ENCODE data around the gene SCN10A. TPM values are rescaled to one million over a fixed set of nuclear protein-coding genes. Genes with fewer than 3 reads are reported as not detected.

SCN10A gene
- total and polyA plus RNA-seq, 9 of the 15 experiments (the other 6 are each of a cell fraction or from before 2014, with no cell fraction given) = not detected

DNA sequence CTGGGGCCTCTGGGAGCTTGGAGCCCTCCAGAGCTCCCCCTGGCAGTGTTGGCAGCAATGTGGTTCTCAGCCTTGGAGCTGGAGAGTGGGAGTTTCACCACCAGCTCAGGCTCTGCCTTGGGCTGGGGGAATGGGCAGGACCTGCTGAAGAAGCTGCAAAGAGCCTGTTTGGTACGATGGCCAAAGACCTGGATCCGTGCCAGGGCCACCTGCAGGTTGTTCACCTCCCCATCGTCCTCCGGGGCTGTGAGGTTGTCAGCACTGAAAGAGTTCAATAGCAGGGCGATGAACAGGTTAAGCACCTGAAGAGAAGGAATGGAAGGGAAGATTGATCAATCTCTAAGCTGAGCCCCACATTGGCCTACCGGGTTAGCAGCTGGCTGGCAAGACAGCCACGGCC is 89.3 kb downstream of the SCN10A start:
- CTCF ChIA-PET (ENCODE audit: low intra/inter-chr PET ratio) = no interaction called here
- 12% methylated on average over 7 of the region's 7 CpGs for WGBS (ENCODE audit: insufficient coverage, low coverage, missing lambda C conversion rate)
- POLR2A ChIA-PET = interaction anchor here (1.1 kb wide), 1 partner anchor 10 kb away, joined by 3 read pairs; no protein-coding TSS in a partner anchor
- Histone ChIP-seq H3K27me3 (ENCODE audit: control insufficient read depth in 2 of 2, insufficient read depth in 2 of 2, low read length in 2 of 2) (peaks cover 0 to 22% of the 10 kb centered on the region in 2 experiments; a peak in 2 of 5 replicates), H3K79me2 (ENCODE audit: control insufficient read depth, insufficient read depth, low read length) (no peaks in the 10 kb centered on the region), H3K9ac (ENCODE audit: insufficient read depth in 1 of 2, low read depth in 2 of 2, low read length in 2 of 2) (no peak overlapping the region), H3K9me3 (replicated peaks; ENCODE audit: control insufficient read depth, insufficient read depth, low read depth, low read length) (no peaks in the 10 kb centered on the region), H2AFZ (ENCODE audit: low read depth, low read length) (no peak overlapping the region), H3K27ac (ENCODE audit: extremely low read depth, low read depth, low read length) (no peak overlapping the region), H3K4me2 (ENCODE audit: insufficient read depth, low read length) (no peak overlapping the region), H4K20me1 (replicated peaks; ENCODE audit: control insufficient read depth, insufficient read depth, low read length) (0 out of 2 replicates have a peak, but pooled peaks cover 4% of the 10 kb centered on the region), H3K4me3 (no peak overlapping the region), H3K4me1 (replicated peaks in 1 of 2; ENCODE audit: control insufficient read depth in 2 of 2, insufficient read depth in 2 of 2, low read length in 2 of 2) (peaks cover 28 to 36% of the 10 kb centered on the region in 2 experiments), H3K9me1 (ENCODE audit: control insufficient read depth, insufficient read depth, low read length) (no peaks in the 10 kb centered on the region), H3K36me3 (ENCODE audit: control insufficient read depth, insufficient read depth, low read length) (no peaks in the 10 kb centered on the region)
- intact Hi-C loops (cut with micrococcal nuclease) (no loop called here), in situ Hi-C loops (cut with MboI) (no loop called here)
- no peak for DNase-seq (ENCODE audit: extremely low read depth in 1 of 4, low spot score in 3 of 4)
- TF ChIP-seq NFIC (IDR thresholded peaks at IDR 0.05) (peak; percentile 77), RBM25 (IDR thresholded peaks at IDR 0.05; ENCODE audit: low read depth, low read length, severe bottlenecking) (no peak), CREM (IDR thresholded peaks at IDR 0.05; ENCODE audit: low read depth) (no peak)
- no peak for FAIRE-seq
- BruUV-seq (replicated peaks) = no TSS peak
- no peak for ATAC-seq

- peak; percentile 88 for ATAC-seq
- DNase-seq (ENCODE audit: extremely low read depth in 1 of 4, low spot score in 3 of 4) = peak; percentile 49 to 89 (median 68)
- no TSS peak for BruUV-seq (replicated peaks)
- Histone ChIP-seq H3K4me3 (no peak overlapping the region), H3K4me1 (replicated peaks in 1 of 2; ENCODE audit: control insufficient read depth in 2 of 2, insufficient read depth in 2 of 2, low read length in 2 of 2) (peaks cover 28 to 32% of the 10 kb centered on the region in 2 experiments), H3K4me2 (ENCODE audit: insufficient read depth, low read length) (peak overlapping the region; percentile 20), H3K9me3 (replicated peaks; ENCODE audit: control insufficient read depth, insufficient read depth, low read depth, low read length) (no peaks in the 10 kb centered on the region), H3K36me3 (ENCODE audit: control insufficient read depth, insufficient read depth, low read length) (no peaks in the 10 kb centered on the region), H3K27me3 (ENCODE audit: control insufficient read depth in 2 of 2, insufficient read depth in 2 of 2, low read length in 2 of 2) (peaks cover 0 to 26% of the 10 kb centered on the region in 2 experiments; a peak in 2 of 5 replicates), H4K20me1 (replicated peaks; ENCODE audit: control insufficient read depth, insufficient read depth, low read length) (0 out of 2 replicates have a peak, but pooled peaks cover 4% of the 10 kb centered on the region), H3K27ac (ENCODE audit: extremely low read depth, low read depth, low read length) (no peak overlapping the region), H3K9ac (ENCODE audit: insufficient read depth in 1 of 2, low read depth in 2 of 2, low read length in 2 of 2) (no peak overlapping the region), H3K9me1 (ENCODE audit: control insufficient read depth, insufficient read depth, low read length) (no peaks in the 10 kb centered on the region), H3K79me2 (ENCODE audit: control insufficient read depth, insufficient read depth, low read length) (no peaks in the 10 kb centered on the region), H2AFZ (ENCODE audit: low read depth, low read length) (no peak overlapping the region)
- WGBS (ENCODE audit: insufficient coverage, low coverage, missing lambda C conversion rate) = 5% methylated on average over 5 of the region's 5 CpGs
- in situ Hi-C loops (cut with MboI) (no loop called here), intact Hi-C loops (cut with micrococcal nuclease) (no loop called here)
- FAIRE-seq = peak; percentile 96
- CTCF ChIA-PET (ENCODE audit: low intra/inter-chr PET ratio) = no interaction called here
- POLR2A ChIA-PET = interaction anchor here (0.6 to 1.1 kb wide), 4 partner anchors 10 to 45 kb away, joined by 3 read pairs; no protein-coding TSS in a partner anchor
- TF ChIP-seq RFX5 (IDR thresholded peaks at IDR 0.05; ENCODE audit: low read depth, low read length) = 0 out of 2 replicates have a peak, but pooled peaks have one; percentile 21
- TF ChIP-seq PHF20 (IDR thresholded peaks at IDR 0.05; ENCODE audit: partially characterized antibody) = no peak
- TF ChIP-seq ILF3 (IDR thresholded peaks at IDR 0.05; ENCODE audit: borderline replicate concordance) = no peak
- TF ChIP-seq IRF2 (CRISPR knock-in tag; IDR thresholded peaks at IDR 0.05) = no peak
- no peak for TF ChIP-seq ZNF12 (CRISPR knock-in tag; IDR thresholded peaks at IDR 0.05)
- no peak for TF ChIP-seq THAP12 (CRISPR knock-in tag; IDR thresholded peaks at IDR 0.05)
- TF ChIP-seq ELF2 (CRISPR knock-in tag; IDR thresholded peaks at IDR 0.05) = no peak
- TF ChIP-seq TOE1 (IDR thresholded peaks at IDR 0.05; ENCODE audit: borderline replicate concordance) = no peak
- TF ChIP-seq TOE1 (CRISPR knock-in tag; IDR thresholded peaks at IDR 0.05; ENCODE audit: borderline replicate concordance, low read depth) = no peak
- no peak for TF ChIP-seq ZNF146 (CRISPR knock-in tag; IDR thresholded peaks at IDR 0.05; ENCODE audit: unreplicated experiment)
- no peak for TF ChIP-seq ZC3H11A (IDR thresholded peaks at IDR 0.05; ENCODE audit: low read depth, low read length)
- TF ChIP-seq NCOA4 (IDR thresholded peaks at IDR 0.05; ENCODE audit: partially characterized antibody) = no peak
Measured at GRCh38 chr3:38725726-38726419, 90.1 kb downstream of the SCN10A start.
